Left kidney (tissue), 2 donors: Measurements from ENCODE around the gene CACNA1B. TPM values are rescaled to one million over a fixed set of nuclear protein-coding genes. Genes with fewer than 3 reads are reported as not detected.

Experiments
- DNase-seq: peaks from one replicate; pipeline ENCODE4 v3.0.0-alpha.2; 2013
- polyA plus RNA-seq: library from polyadenylated mRNA; unstranded; fragments of 120-200 nt; gene quantifications from one replicate; pipeline ENCODE4 v1.2.1, GENCODE V29; 2013; ENCODE audit not compliant: insufficient read length

CACNA1B gene
- polyA plus RNA-seq, 1 donor, result 0.52 TPM

- DNase-seq, result no peak
Observed at GRCh38 chr9:138053321-138053868, 175.8 kb downstream of the CACNA1B start.

GRCh38 chr9:138053996-138054752 lies 176.6 kb downstream of the CACNA1B start:
- no peak for DNase-seq

- DNase-seq, result no peak
Observed at GRCh38 chr9:138057726-138058125, 180.1 kb downstream of the CACNA1B start.

- no peak for DNase-seq
Observed at GRCh38 chr9:138058181-138058580, 180.6 kb downstream of the CACNA1B start.

- no peak for DNase-seq
Observed at GRCh38 chr9:138059196-138059595, 181.6 kb downstream of the CACNA1B start.

GRCh38 chr9:138060365-138060764 lies 182.8 kb downstream of the CACNA1B start:
- no peak for DNase-seq

GRCh38 chr9:138060881-138061280 lies 183.3 kb downstream of the CACNA1B start:
- no peak for DNase-seq

GRCh38 chr9:138061631-138062030 lies 184.0 kb downstream of the CACNA1B start:
- DNase-seq, result no peak

- no peak for DNase-seq
Observed at GRCh38 chr9:138062196-138062595, 184.6 kb downstream of the CACNA1B start.

- no peak for DNase-seq
Observed at GRCh38 chr9:138063033-138063432, 185.5 kb downstream of the CACNA1B start.

- no peak for DNase-seq
Observed at GRCh38 chr9:138063785-138064184, 186.2 kb downstream of the CACNA1B start.

- DNase-seq, result no peak
Observed at GRCh38 chr9:138064547-138064946, 187.0 kb downstream of the CACNA1B start.

GRCh38 chr9:138065287-138065686 lies 187.7 kb downstream of the CACNA1B start:
- DNase-seq, result no peak

GRCh38 chr9:138066049-138066448 lies 188.5 kb downstream of the CACNA1B start:
- DNase-seq, result no peak

- no peak for DNase-seq
Observed at GRCh38 chr9:138067613-138068367, 190.2 kb downstream of the CACNA1B start.

- no peak for DNase-seq
Observed at GRCh38 chr9:138068601-138069035, 191.0 kb downstream of the CACNA1B start.

- DNase-seq, result no peak
Observed at GRCh38 chr9:138069731-138070456, 192.3 kb downstream of the CACNA1B start.

GRCh38 chr9:138070815-138071214 lies 193.2 kb downstream of the CACNA1B start:
- no peak for DNase-seq

GRCh38 chr9:138071292-138071691 lies 193.7 kb downstream of the CACNA1B start:
- no peak for DNase-seq

GRCh38 chr9:138071731-138072130 lies 194.1 kb downstream of the CACNA1B start:
- no peak for DNase-seq

GRCh38 chr9:138072161-138072842 lies 194.7 kb downstream of the CACNA1B start:
- no peak for DNase-seq

- no peak for DNase-seq
Observed at GRCh38 chr9:138072897-138073296, 195.3 kb downstream of the CACNA1B start.
